ENCODE results near the gene PDCD1LG2. TPM values are rescaled to one million over a fixed set of nuclear protein-coding genes. Genes with fewer than 3 reads are reported as not detected.

The PDCD1LG2 gene
- total and polyA plus RNA-seq, 2 experiments from 2014 or later, result not detected

DNA sequence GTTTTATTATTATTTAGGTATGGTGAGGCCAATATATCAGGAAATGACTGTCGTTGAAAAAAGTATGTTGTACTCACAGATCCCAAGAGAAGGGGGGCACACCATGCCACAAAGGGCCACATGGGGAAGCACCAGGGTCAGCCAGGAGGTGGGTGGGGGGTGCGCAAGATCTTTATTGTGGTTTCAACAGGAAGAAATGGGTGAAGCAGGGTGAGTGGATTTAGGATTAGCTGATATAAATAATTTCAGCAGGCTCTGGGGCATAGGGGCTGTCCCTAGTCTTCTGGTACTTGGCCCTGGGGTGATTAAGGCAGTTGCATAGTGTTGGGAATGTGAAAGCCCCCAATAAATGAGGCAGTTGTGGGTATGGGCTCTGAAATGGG, 8.6 kb downstream of the PDCD1LG2 start:
- peaks cover 14% of the 10 kb centered on the region for H3K4me1 Mint-ChIP-seq
- no peaks in the 10 kb centered on the region for H3K36me3 Mint-ChIP-seq (ENCODE audit: low read depth)
- no peaks in the 10 kb centered on the region; the same call in 1 of the 2 replicates for H3K9me2 ChIP-seq (ENCODE audit: insufficient read depth)
- no peak for TF ChIP-seq ZNF114 (CRISPR knock-in tag; IDR thresholded peaks at IDR 0.05)
- TF ChIP-seq STAT1 (IDR thresholded peaks at IDR 0.05; ENCODE audit: unreplicated experiment), result no peak
- no peak for TF ChIP-seq NANOG (IDR thresholded peaks at IDR 0.05; ENCODE audit: borderline replicate concordance)
- TF ChIP-seq, protein P1, sequence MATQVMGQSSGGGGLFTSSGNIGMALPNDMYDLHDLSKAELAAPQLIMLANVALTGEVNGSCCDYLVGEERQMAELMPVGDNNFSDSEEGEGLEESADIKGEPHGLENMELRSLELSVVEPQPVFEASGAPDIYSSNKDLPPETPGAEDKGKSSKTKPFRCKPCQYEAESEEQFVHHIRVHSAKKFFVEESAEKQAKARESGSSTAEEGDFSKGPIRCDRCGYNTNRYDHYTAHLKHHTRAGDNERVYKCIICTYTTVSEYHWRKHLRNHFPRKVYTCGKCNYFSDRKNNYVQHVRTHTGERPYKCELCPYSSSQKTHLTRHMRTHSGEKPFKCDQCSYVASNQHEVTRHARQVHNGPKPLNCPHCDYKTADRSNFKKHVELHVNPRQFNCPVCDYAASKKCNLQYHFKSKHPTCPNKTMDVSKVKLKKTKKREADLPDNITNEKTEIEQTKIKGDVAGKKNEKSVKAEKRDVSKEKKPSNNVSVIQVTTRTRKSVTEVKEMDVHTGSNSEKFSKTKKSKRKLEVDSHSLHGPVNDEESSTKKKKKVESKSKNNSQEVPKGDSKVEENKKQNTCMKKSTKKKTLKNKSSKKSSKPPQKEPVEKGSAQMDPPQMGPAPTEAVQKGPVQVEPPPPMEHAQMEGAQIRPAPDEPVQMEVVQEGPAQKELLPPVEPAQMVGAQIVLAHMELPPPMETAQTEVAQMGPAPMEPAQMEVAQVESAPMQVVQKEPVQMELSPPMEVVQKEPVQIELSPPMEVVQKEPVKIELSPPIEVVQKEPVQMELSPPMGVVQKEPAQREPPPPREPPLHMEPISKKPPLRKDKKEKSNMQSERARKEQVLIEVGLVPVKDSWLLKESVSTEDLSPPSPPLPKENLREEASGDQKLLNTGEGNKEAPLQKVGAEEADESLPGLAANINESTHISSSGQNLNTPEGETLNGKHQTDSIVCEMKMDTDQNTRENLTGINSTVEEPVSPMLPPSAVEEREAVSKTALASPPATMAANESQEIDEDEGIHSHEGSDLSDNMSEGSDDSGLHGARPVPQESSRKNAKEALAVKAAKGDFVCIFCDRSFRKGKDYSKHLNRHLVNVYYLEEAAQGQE (IDR thresholded peaks at IDR 0.05; ENCODE audit: unreplicated experiment), result no peak
- TF ChIP-seq ZNF462 (CRISPR knock-in tag; IDR thresholded peaks at IDR 0.05), result no peak
- TF ChIP-seq POLR2AphosphoS5 (IDR thresholded peaks at IDR 0.05; ENCODE audit: low read depth), result no peak
- no peak for TF ChIP-seq EZH2 (IDR thresholded peaks at IDR 0.05; ENCODE audit: low read depth, unreplicated experiment)
- TF ChIP-seq CTCF (conservative IDR thresholded peaks at IDR 0.05; ENCODE audit: low read depth in 2 of 2), result no peak
- TF ChIP-seq CREB1 (CRISPR knock-in tag; IDR thresholded peaks at IDR 0.05; ENCODE audit: low read depth), result no peak
- TF ChIP-seq EZH2phosphoT487 (IDR thresholded peaks at IDR 0.05; ENCODE audit: unreplicated experiment), result no peak
- no peak for TF ChIP-seq ZNF331 (CRISPR knock-in tag; IDR thresholded peaks at IDR 0.05; ENCODE audit: low read depth)
- no peak for TF ChIP-seq JUNB (IDR thresholded peaks at IDR 0.05; ENCODE audit: unreplicated experiment)
- no peak for TF ChIP-seq ETS1 (IDR thresholded peaks at IDR 0.05)
- ATAC-seq (no peak), DNase-seq (ENCODE audit: low spot score) (no peak)
- peak overlapping the region; percentile 18 for H2AFZ ChIP-seq
- no peak overlapping the region for H3K4me3 Mint-ChIP-seq
- no peak overlapping the region for H3K27ac ChIP-seq (ENCODE audit: low read depth)
- H3K9me3 Mint-ChIP-seq, result no peaks in the 10 kb centered on the region; the same call in 2 of the 3 replicates
- H3K27me3 Mint-ChIP-seq (ENCODE audit: insufficient read depth, low read depth, poor library complexity), result no peaks in the 10 kb centered on the region
- peaks cover 18% of the 10 kb centered on the region for H3K4me1 ChIP-seq (ENCODE audit: insufficient read depth)
- H3K27me3 ChIP-seq (ENCODE audit: insufficient read depth), result no peaks in the 10 kb centered on the region
- no peaks in the 10 kb centered on the region; the same call in 1 of the 2 replicates for H3K36me3 ChIP-seq (ENCODE audit: insufficient read depth)
- no peaks in the 10 kb centered on the region for H4K20me1 ChIP-seq (replicated peaks; ENCODE audit: insufficient read depth)
- no peak overlapping the region for H3K4me3 ChIP-seq
- peak overlapping the region; percentile 54 for H3K4me2 ChIP-seq
- peak overlapping the region; percentile 9; the same call in 1 of the 2 replicates for H3K27ac Mint-ChIP-seq
- H3F3A ChIP-seq (replicated peaks; ENCODE audit: low read depth), result no peaks in the 10 kb centered on the region
- no peaks in the 10 kb centered on the region for H3K79me2 ChIP-seq (replicated peaks; ENCODE audit: insufficient read depth)

Measured in GM23338 (cell line).